SK-N-SH (cell line): ENCODE results near the gene CABLES2. TPM values are rescaled to one million over a fixed set of nuclear protein-coding genes. Genes with fewer than 3 reads are reported as not detected.

Experiments
- POLR2AphosphoS5 ChIP-seq: IDR thresholded peaks from 2 replicates; pipeline ENCODE4 v1.6.1; 2012; ENCODE audit warnings: low read depth, low read length
- RCOR1 ChIP-seq: fragments of 150-350 bp; IDR thresholded peaks from 2 replicates; pipeline ENCODE4 v1.6.1; 2017; ENCODE audit warnings: antibody characterized with exemption, low read length
- RFX5 ChIP-seq: IDR thresholded peaks from 2 replicates; pipeline ENCODE4 v1.6.1; 2012; ENCODE audit warnings: mild to moderate bottlenecking, improper control_type of control experiment, low read length
- polyA plus RNA-seq, 3 experiments: library from polyadenylated mRNA; depleted of rRNA; stranded (reverse); fragments of >200 nt; gene quantifications; 2 replicates each; pipeline ENCODE4 v1.2.3, GENCODE V29; 2012
- TF ChIP-seq, protein P1 (sequence below): IDR thresholded peaks from 2 replicates; pipeline ENCODE4 v1.6.1; 2012; ENCODE audit warnings: mild to moderate bottlenecking, low read depth, low read length, moderate library complexity
- TF ChIP-seq, protein P2 (sequence below): fragments of 150-350 bp; IDR thresholded peaks from 2 replicates; pipeline ENCODE4 v1.6.1; 2017; ENCODE audit warnings: antibody characterized with exemption, low read length, low read depth, borderline replicate concordance

Gene CABLES2
- polyA plus RNA-seq, 1 of the 3 experiments (the other 2 are of a cell fraction), result 4.8 TPM

DNA sequence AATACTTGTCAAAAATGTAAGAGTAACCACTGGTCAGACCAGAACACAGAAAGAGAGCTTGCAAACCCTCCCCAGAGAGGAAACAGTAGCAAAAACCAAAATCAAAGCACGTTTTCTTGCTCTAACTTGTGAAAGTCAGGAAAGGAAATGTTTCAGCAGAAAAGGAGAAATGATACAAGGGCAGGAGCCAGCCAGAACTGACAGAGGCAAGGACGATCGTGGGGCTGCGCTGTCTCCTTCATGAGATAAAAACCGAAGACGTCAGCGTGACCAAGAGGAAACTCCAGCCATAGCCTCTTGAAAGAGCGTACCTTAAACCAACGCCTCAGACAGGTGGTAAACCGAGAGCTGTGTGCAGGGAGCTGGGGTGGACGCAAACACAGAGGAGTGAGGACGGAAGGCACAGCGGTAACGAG is 67.4 kb downstream of the CABLES2 start (continued):
- TF ChIP-seq, protein P1, sequence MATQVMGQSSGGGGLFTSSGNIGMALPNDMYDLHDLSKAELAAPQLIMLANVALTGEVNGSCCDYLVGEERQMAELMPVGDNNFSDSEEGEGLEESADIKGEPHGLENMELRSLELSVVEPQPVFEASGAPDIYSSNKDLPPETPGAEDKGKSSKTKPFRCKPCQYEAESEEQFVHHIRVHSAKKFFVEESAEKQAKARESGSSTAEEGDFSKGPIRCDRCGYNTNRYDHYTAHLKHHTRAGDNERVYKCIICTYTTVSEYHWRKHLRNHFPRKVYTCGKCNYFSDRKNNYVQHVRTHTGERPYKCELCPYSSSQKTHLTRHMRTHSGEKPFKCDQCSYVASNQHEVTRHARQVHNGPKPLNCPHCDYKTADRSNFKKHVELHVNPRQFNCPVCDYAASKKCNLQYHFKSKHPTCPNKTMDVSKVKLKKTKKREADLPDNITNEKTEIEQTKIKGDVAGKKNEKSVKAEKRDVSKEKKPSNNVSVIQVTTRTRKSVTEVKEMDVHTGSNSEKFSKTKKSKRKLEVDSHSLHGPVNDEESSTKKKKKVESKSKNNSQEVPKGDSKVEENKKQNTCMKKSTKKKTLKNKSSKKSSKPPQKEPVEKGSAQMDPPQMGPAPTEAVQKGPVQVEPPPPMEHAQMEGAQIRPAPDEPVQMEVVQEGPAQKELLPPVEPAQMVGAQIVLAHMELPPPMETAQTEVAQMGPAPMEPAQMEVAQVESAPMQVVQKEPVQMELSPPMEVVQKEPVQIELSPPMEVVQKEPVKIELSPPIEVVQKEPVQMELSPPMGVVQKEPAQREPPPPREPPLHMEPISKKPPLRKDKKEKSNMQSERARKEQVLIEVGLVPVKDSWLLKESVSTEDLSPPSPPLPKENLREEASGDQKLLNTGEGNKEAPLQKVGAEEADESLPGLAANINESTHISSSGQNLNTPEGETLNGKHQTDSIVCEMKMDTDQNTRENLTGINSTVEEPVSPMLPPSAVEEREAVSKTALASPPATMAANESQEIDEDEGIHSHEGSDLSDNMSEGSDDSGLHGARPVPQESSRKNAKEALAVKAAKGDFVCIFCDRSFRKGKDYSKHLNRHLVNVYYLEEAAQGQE, result no peak
- no peak for TF ChIP-seq POLR2AphosphoS5
- TF ChIP-seq, protein P2, sequence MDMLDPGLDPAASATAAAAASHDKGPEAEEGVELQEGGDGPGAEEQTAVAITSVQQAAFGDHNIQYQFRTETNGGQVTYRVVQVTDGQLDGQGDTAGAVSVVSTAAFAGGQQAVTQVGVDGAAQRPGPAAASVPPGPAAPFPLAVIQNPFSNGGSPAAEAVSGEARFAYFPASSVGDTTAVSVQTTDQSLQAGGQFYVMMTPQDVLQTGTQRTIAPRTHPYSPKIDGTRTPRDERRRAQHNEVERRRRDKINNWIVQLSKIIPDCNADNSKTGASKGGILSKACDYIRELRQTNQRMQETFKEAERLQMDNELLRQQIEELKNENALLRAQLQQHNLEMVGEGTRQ, result no peak
- TF ChIP-seq RFX5, result no peak
- no peak for TF ChIP-seq RCOR1

Other genes with a start within 250 kb of the CABLES2 start
- 36.6 and 42.9 TPM in 2 replicates for gene MTG2, start 224.3 kb downstream of the CABLES2 start, polyA plus RNA-seq (2012; rRNA removed)
- gene HRH3, start 187.0 kb downstream of the CABLES2 start, polyA plus RNA-seq (2012; rRNA removed), result 0.02 TPM in 2 replicates
- 17.7 and 18.7 TPM in 2 replicates for gene OSBPL2, start 168.8 kb downstream of the CABLES2 start, polyA plus RNA-seq (2012; rRNA removed)
- 137 and 142 TPM in 2 replicates for gene ADRM1, start 104.3 kb downstream of the CABLES2 start, polyA plus RNA-seq (2012; rRNA removed)
- 16.1 and 27.2 TPM in 2 replicates for gene LAMA5, start 40.0 kb downstream of the CABLES2 start, polyA plus RNA-seq (2012; rRNA removed)
- gene RPS21, start 20.2 kb downstream of the CABLES2 start, polyA plus RNA-seq (2012; rRNA removed), result 11,376 and 16,625 TPM in 2 replicates
- gene RBBP8NL, start 20.3 kb upstream of the CABLES2 start, polyA plus RNA-seq (2012; rRNA removed), result not detected in 2 replicates
- not detected in 2 replicates for gene GATA5, start 68.7 kb upstream of the CABLES2 start, polyA plus RNA-seq (2012; rRNA removed)
- gene SLCO4A1, start 235.2 kb upstream of the CABLES2 start, polyA plus RNA-seq (2012; rRNA removed), result 0.33 and 0.36 TPM in 2 replicates